Left hindlimb (tissue), 1 donor: ENCODE results near the gene CIB1.
A peak's percentile ranks its signal among the peaks of the same experiment; 100 is the strongest.
"Not testable (repeated sequence)": the region's sequence is repeated elsewhere in the genome, so short reads cannot be mapped to it uniquely, and the experiment has no call there.

Experiments
- DNase-seq: peaks from one replicate; pipeline ENCODE4 v3.0.0-alpha.2; 2018

Gene CIB1

DNA sequence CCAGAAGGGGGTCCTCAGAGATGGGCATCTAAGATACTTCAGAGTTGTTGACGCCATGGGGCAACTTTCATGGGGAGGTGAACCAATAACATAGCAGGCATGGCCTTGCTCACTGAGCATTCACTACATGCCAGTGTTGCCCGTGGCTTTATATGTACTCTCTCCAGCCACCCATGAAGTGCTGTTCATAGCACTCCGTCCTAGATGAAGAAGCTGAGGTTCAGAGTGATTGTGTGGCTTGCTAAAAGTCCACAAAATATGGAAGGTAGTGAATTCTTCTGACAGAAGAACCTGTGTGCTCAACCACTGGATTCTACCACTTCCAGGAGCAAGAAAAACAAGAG is 42.4 kb downstream of the CIB1 start:
- no peak for DNase-seq

DNA sequence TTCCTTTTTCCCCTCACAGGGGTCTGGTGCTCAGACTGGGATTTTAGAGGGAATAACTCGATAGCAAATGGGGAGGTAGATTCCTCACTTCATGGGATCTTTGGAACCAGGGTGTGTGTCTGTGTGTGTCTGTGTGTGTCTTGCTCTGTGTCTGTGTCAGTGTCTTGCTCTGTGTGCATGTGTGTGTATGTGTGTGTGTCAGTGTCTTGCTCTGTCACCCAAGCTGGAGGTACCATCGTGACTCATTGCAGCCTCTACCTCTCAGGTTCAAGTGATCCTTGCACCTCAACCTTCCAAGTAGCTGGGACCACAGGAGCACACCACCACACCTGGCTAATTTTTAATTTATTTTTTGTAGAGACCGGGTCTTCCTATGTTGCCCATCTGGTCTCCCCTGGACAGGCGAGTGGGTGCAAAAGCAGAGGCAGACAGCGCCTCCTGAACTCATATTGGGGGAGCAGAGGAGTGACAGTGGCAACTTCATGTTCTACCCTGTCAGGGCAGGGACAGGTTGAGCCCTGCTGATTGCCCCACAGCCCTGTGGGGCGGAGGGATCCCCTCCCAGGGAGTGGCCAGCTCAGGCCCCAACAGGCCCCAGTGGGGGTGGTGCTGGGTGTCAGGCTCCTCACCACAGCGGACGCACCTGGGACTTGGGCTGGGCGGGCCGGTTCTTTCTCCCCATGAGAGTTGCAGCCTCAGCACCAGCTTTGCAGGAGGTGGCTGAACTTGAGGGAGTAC is 43.0 kb downstream of the CIB1 start:
- DNase-seq: no peak

DNA sequence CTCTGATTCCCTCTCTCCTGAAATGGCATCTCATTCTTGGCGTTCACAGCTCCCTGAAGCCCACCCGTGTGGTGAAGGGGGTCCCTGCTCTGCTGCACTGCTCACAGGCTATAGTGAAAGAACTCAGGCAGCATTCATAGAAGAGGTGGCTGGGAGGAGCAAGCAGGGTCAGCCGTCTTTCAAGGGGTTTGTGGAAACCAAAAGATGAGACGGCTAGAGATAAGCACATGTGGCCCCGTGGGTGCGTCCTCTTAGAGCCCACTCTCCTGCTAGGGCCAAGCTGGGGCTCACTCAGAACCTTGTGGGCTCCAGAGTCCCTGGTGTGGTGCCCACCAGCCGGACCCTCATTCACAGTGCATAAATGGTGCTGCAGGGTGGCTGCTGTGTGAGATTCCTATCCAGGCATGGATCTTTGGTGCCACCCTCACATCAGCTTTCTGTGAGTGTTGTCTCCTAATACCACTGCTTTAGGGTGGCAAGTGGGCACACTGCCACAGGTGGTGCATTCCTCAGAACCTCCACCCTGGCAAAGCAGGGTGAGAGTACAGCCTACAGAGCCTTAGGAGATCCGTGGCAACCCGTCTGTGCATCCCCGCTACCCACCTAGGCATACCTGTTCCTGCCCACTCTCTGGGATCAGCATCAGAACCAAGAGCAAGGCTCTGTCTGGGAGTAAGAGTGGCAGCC is 43.8 kb downstream of the CIB1 start:
- DNase-seq: no peak

DNA sequence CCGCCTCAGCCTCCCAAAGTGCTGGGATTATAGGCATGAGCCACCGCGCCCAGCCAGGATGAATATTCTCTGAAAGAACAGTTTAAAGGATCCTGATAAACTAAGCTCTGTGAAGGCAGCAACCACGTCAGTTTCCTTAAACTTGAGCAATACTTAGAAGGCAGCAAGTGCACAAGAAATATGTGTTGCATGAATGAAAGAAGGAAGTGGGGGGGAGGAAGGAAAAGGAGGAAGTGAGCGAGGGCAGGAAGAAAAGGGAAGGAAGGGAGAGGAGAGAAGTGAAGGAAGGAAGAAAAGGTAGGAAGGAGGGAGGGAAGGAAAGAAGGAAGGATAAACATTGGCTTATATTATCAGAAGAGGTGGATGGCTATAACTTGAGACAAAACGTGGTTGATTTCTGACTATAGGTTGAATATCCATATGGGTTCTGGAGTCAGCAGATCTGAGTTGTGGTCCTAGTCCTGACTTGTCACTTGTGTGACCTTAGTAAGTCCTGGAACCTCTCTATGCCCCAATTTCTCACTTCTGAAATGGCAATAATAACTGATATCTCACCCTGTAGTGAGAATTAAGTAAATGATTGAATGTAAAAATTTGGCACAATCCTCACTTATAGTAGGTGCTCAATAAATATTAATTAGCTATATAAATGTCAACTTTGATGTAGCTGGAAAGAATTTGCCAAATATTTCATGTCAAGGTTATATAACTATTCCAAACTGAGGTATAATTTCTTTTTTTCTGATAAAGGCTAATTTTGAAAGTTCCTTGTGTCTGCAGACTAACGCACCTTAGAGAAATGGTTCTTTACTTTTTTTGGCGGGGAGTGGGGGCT is 44.6 kb downstream of the CIB1 start:
- no peak for DNase-seq

DNA sequence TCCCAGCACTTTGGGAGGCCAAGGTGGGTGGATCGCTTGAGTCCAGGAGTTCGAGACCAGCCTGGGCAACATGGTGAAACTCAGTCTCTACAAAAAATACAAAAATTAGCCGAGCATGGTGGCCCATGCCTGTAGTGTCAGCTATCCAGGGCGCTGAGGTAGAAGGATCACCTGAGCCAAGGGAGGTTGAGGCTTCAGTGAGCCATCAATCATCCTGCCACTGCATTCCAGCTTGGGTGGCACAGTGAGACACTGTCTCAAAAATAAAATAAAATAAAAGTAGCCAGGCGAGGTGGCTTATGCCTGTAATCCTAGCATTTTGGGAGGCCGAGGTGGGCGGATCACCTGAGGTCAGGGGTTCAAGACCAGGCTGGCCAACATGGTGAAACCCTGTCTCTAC is 45.7 kb downstream of the CIB1 start:
- DNase-seq: not testable (repeated sequence)

DNA sequence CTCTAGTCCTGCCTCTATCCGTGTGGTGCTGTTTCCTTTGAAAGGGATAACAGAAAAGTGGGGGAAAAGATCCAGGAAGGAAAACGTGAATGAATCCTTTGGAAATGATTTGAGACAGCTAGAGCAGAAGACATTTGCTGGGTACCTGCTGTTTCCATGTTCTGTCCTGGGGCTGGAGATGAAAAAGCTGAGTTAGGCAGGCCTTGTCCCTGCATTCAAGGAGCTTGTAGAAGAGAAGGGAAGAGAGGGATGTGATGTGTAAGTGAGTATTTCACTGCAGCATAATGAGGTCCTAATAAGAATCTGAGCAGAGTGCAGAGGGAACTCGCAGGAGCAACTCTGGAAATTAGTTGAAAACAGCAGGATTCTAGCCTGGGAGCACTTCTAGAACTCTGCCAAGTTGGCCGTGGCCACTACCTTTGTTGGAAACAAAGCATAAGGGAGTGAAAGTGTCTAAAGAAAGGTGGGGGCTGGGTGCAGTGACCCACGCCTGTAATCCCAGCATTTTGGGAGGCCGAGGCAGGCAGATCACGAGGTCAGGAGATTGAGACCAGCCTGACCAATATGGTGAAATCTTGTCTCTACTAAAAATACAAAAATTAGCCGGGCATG is 46.4 kb downstream of the CIB1 start:
- no peak for DNase-seq

DNA sequence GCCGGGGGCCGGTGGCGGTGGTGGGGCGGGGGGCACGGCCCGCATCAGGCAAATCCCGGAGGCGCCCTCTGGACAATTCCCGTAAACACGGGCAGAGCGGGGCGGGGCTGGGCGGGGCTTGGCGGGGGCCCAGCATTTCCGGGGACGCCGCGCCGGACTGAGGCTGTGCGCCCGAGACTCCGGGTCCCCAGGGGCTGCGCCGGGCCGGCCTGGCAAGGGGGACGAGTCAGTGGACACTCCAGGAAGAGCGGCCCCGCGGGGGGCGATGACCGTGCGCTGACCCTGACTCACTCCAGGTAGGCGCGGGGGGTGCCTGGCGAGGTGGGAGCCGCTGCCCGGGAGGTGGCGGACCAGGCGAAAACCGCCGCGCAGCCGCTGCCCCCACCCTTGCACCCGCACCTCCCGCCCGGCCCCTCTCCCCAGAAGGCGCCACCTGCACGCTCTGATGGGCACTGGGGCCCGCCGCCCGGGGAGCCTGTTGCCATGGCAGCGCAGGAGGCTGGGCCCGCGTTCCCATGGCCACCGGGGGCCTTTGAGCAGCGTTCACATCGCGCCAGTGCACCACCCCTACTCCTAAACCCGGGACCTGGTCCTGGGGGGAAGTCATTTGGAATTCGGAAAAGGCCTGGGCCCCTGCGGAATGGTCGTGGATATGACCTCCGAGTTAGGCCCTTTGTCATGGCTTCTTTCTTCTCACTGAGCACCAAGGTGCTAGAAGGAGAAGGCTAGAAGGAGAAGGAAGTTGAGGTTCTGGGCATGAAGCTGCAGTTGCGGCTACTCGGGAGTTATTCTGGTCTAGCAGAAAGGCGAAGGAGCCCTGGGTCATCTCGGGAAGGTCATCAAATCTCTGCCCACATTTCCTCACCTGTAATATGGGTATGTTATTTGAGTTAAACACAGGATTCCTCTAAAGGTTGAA is 48.7 kb downstream of the CIB1 start:
- peak; percentile 59 for DNase-seq

DNA sequence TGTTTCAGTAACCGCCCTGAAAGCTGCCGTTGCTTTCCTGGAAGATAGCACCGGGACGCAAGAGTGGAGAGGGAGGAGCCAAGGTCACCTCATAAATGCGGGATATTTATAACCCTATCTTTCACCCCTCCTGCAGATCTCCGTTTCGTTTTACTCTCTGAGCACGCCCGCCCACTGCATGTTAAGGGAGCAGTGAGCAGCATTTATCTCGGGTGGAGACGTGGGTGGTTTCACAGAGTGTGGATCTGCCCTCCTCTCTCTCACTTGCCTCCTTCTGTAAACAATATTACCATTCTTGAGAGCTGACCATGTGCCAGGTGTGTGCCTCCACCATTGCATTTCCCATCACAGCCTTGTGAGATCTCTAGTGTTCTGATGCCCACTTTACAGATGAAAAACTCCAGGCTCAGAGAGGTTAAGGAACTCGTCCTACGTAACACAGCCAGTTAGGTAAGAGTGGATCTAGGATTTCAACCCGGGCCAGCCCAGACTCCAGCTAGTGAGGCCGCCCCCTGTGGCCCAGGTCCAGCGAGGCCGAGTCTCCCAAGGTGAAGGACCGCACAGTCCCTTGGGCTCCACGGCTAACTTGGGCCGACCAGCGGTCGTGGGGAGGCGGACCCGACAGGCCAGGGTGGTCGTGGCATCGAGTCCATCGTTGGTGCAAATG is 49.5 kb downstream of the CIB1 start:
- peak; percentile 52 for DNase-seq

DNA sequence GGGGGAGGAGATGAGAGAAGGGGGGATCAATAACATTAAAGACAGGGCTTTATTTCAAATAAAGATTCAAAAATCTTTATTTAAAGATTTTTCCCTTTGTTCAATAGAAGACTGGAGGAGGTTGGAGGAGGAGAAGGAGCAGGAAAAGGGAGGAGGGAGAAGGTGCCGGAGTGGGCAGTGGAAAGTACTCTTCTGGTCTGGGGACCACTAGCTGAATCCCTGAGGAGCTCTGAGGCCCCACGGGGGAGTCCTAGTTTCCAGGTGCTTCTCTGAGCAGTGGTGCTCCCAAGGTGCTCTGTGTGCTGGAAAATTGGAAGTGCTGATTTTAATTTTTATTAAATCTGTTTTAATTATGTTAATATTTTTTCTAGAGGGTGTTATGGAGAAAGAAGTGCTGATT is 52.0 kb downstream of the CIB1 start:
- no peak for DNase-seq
